NCI-H146 (cell line): ENCODE measurements around the gene CLUH.
"Not testable (repeated sequence)": the region's sequence is repeated elsewhere in the genome, so short reads cannot be mapped to it uniquely, and the experiment has no call there.

Source experiments
- DNase-seq: peaks from one replicate; lab custom pipeline; 2025; lab: John Stamatoyannopoulos, UW

CLUH gene

DNA sequence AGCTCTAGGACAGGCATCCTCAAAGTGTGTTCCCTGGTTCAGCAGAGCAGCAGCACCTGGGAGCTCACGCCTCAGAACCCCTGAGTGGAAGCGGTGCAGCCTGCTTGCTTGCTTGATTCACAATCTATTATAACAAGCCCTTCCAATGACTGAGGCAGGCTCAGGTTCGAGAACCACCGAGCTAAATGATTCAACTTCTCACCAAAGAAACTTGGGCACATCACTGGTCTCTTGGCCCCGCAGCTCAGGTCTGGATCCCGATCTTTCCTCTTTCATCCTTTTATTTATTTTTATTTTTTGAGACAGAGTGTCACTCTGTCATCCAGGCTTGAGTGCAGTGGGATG, 24.5 kb downstream of the CLUH start:
- DNase-seq = no peak

DNA sequence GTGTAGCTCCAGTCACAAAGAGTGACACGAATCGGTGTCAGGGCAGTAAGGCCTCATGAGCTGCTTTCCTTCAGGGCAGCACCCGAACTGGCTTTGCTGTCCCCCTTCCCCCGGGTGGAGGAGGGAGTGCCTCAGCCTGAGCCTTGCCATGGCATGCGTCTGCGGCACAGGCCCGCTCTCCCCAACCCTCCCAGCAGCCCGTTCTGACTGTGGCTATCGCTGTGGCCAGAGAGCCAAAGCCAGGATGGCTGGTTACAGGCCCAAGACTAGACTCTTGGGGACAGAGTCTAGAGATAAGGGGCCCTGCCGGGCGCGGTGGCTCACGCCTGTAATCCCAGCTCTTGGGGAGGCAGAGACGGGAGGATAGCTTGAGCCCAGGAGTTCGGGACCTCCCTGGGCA, 25.9 kb downstream of the CLUH start:
- no peak for DNase-seq

DNA sequence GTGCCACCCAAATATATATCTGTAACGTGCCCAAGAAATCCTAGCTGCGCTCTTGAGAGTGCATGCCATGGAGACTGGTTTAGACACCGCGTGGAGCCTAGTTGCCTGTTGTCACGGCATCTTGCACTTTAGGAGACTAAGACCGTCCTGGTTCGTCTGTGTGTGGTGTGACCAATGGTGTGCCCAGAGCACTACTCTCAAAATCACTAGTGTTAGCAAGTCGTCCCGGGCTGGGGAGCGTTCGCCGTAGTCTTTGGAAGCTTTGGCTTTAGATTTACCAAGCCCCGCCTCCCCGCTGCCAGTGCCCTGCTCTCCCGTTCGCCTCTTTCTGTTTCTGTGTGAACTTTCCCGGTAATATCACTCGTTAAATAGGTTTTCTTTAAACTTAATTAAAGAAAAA, 27.0 kb downstream of the CLUH start:
- no peak for DNase-seq

DNA sequence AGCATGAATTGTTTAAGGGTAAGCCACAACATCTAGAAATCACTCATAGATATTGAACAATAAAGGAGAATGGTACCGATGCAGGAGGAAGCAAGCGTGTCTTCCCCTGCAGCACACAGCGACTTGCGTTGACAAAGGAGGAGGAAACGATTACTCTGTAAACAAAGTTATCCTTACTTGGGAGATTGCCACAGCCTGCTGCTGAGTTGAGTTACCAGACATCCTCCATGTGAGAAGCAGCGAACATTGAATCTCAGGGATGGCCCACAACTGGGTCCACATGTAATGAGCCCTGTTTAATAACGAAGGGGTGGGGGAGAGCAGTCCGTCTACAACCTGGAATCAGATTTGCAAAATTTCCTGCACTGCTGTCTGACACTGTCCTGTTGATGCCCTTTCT, 27.7 kb downstream of the CLUH start:
- DNase-seq = no peak

DNA sequence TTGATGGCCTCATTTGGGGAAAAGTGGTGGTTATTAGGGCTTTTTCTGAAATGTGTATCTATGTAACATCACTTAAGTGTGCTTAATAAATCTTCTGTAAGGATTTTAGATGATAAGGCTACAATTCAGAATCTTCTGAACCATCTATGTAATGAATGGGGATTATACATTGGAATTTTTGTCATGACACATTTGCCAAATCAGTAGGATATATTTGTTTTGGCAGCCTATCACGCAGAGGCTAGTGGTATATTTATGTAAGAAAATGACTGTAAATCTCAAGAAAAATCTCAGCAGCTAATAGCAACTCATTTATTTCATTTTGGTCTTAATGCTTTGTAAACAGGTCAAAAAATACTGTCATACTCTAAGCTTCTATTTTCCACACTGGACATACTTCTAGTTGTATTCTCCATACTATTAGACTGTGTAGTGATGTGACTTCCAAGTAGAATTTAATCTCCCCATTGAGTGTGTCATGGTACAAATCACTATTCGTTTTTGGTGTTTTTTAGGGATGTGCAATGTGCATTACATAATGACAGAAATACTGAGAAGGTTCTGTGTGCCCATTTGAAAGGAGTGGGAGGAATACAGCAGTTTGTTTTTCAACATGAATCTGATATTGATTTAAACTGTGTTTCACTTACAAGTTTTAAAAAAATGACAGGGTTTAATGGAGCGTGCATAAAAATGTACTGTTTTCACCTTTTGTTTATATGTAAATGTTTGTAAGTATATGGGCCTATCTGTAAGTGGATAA, 29.2 kb downstream of the CLUH start:
- DNase-seq = no peak

DNA sequence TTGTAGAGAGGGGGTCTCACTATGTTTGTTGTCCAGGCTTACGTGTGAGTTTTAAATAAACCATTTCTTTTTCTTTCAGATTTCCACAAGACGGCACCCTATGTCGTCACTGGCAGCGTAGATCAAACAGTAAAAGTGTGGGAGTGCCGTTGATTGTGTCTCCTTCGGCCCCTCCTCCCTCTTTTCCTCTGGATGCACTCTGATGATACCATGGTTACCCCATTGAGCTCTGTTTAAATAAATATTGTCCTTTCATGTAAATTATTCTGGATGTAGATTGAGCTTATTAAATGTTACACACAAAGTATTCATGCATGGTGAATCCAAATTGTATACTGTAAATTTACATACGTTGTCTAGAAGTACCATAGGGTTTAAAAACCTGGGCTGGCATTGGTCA, 29.9 kb downstream of the CLUH start:
- DNase-seq = no peak

DNA sequence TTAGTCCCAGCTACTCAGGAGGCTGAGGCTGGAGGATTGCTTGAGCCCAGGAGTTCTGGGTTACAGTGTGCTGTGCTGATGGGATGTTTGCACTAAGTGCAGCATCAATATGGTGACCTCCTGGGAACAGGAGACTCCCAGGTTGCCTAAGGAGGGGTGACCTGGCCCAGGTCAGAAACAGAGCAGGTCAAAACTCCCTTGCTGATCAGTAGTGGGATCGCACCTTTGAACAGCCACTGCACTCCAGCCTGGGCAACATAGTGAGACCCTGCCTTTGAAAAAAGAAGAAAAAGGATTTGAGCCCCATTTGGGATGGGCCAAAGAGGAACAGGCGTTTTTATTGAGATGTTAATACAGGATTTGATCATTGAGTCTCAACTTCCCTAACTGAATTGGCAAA, 30.6 kb downstream of the CLUH start:
- DNase-seq = no peak

DNA sequence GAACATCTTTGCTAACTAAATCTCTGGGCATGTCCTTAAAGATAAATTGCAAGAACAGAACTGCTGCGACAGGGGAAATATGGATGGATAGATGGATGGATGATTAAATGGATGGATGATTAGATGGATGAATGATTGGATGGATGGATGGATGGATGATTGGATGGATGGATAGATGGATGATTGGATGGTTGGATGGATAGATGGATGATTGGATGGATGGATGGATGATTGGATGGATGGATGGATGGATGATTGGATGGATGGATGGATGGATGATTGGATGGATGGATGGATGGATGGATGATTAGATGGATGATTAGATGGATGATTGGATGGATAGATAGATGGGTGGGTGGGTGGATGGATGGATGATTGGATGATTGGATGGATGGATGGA, 32.3 kb downstream of the CLUH start:
- DNase-seq = not testable (repeated sequence)

DNA sequence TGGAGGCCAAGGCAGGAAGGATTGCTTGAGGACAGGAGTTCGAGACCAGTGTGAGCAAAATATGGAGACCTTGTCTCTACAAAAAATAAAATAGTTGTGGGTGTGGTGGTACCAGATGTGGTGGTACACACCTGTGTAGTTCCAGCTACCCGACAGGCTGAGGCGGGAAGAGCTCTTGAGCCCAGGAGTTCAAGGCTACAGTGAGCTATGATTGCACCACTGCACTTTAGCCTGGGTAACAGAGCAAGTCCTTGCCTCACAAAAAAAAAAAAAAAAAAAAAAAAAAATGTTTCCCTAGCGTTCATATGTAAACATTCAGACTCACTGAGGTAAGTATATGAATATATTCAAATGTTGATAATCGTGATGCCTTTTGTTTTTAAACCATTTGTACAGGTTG, 39.5 kb downstream of the CLUH start:
- no peak for DNase-seq

DNA sequence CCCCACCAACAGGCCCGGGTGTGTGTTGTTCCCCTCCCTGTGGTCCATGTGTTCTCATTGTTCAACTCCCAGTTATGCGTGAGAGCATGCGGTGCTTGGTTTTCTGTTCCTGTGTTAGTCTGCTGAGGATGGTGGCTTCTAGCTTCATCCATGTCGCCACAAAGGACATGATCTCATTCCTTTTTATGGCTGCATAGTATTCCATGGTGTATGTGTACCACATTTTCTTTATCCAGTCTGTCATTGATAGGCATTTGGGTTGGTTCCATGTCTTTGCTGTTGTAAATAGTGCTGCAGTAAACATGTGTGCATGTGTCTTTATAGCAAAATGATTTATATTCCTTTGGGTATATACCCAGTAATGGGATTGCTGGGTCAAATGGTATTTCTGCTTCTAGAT, 51.2 kb downstream of the CLUH start:
- not testable (repeated sequence) for DNase-seq

DNA sequence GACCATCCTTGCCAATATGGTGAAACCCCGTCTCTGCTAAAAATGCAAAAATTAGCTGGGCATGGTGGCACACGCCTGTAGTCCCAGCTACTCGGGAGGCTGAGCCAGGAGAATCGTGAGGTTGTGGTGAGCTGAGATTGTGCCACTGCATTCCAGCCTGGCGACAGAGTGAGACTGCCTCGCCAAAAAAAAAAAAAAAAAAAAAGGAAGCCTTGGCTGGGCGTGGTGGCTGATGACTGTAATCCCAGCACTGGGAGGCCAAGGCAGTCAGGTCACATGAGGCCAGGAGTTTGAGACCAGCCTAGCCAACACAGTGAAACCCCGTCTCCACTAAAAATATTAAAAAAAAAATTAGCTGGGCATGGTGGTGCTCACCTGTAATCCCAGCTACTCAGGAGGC, 52.2 kb downstream of the CLUH start:
- not testable (repeated sequence) for DNase-seq

DNA sequence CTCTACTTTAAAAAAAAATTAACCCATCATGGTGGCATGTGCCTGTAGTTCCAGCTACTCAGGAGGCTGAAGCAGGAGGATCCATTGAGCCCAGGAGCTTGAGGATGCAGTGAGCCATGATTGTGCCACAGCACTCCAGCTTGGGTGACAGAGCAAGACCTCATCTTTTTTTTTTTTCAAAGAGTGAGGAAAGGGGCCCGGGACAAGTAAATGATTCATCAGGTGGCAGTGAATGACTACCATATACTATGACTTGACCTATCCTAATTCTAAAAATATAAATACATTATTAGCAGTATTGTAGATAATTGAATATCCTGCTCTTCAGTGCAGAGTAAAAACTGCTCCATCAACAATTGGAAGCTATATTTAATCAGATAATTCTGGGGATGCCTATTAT, 55.3 kb downstream of the CLUH start:
- no peak for DNase-seq

DNA sequence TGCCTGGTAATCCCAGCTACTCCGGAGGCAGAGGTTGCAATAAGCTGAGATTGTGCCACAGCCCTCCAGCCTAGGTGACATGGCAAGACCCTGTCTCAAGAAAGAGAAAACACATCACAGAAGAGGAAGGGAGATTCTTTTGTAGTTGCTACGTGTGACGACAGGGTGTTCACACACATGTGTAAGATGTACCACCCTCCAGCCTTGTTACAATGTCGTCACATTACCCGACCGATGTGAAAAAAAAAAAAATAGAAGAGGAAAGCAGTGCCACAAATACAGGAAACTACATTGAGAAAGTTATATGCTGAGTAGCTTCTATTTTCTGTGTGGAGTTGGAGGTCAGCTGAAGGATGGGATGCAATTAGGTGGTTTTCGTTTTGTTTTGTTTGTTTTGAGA, 56.0 kb downstream of the CLUH start:
- DNase-seq = no peak

DNA sequence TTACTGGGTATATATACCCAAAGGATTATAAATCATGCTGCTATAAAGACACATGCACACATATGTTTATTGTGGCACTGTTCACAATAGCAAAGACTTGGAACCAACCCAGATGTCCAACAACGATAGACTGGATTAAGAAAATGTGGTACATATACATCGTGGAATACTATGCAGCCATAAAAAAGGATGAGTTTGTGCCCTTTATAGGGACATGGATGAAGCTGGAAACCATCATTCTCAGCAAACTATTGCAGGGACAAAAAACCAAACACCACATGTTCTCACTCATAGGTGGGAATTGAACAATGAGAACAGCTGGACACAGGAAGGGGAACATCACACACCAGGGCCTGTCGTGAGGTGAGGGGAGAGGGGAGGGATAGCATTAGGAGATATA, 58.7 kb downstream of the CLUH start:
- DNase-seq = not testable (repeated sequence)

DNA sequence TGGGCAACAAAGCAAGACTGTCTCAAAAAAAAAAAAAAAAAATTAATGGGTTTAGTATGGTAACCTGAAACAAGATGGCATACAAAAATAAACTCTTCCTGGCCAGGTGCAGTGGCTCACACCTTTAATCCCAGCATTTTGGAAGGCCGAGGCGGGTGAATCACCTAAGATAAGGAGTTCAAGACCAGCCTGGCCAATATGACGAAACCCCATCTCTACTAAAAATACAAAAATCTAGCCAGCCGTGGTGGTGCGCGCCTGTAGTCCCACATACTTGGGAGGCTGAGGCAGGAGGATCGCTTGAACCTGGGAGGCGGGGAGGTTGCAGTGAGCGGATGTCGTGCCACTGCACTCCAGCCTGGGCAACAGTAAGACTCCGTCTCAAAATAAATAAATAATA, 62.4 kb downstream of the CLUH start:
- DNase-seq = no peak

DNA sequence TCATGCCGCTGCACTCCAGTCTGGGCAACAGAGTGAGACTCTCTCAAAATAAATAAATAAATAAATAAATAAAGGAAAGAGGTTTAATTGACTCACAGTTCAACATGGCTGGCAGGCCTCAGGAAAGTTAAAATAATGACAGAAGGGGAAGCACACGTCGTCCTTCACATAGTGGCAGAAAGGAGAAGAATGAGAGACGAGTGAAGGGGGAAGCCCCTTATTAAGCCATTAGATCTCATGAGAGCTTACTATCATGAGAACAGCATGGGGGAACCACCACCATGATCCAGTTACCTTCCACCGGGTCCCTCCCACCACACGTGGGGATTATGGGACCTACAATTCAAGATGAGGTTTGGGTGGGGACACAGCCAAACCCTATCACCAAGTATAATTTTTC, 63.6 kb downstream of the CLUH start:
- no peak for DNase-seq

DNA sequence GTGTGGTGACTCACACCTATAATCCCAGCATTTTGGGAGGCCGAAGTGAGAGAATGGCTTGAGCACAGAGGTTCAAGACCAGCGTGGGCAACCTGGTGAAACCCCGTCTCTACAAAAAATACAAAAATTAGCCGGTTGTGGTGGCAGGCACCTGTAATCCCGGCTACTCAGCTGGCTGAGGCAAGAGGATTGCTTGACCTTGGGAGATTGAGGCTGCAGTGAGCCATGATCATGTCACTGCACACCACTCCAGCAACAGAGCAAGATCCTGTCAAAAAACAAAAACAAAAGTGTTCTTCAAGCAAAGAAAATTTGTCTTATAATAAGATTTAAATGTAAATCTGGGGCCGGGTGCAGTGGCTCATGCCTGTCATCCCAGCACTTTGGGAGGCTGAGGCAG, 66.6 kb downstream of the CLUH start:
- DNase-seq = no peak
